ENCODE measurements around the gene PUS10. TPM values are rescaled to one million over a fixed set of nuclear protein-coding genes. Genes with fewer than 3 reads are reported as not detected.

PUS10 gene
- total and polyA plus RNA-seq, 11 donors, result 1.9 to 6.5 (median 4.4) TPM

- Histone ChIP-seq H3K27me3 (no peaks in the 10 kb centered on the region), H3K4me1 (peaks cover 0 to 6% (median 0%) of the 10 kb centered on the region in 12 donors), H3K9me3 (no peaks in the 10 kb centered on the region), H3K4me3 (no peak overlapping the region), H3K36me3 (no peaks in the 10 kb centered on the region), H3K27ac (no peak overlapping the region)
- ATAC-seq (no peak), DNase-seq (no peak)
- intact Hi-C loops (cut with DNase I), result no loop called here
- WGBS, 4 donors, result 89 to 95% (median 92%) methylated on average over 3 of the region's 3 CpGs
- TF ChIP-seq, protein P1, sequence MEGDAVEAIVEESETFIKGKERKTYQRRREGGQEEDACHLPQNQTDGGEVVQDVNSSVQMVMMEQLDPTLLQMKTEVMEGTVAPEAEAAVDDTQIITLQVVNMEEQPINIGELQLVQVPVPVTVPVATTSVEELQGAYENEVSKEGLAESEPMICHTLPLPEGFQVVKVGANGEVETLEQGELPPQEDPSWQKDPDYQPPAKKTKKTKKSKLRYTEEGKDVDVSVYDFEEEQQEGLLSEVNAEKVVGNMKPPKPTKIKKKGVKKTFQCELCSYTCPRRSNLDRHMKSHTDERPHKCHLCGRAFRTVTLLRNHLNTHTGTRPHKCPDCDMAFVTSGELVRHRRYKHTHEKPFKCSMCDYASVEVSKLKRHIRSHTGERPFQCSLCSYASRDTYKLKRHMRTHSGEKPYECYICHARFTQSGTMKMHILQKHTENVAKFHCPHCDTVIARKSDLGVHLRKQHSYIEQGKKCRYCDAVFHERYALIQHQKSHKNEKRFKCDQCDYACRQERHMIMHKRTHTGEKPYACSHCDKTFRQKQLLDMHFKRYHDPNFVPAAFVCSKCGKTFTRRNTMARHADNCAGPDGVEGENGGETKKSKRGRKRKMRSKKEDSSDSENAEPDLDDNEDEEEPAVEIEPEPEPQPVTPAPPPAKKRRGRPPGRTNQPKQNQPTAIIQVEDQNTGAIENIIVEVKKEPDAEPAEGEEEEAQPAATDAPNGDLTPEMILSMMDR (IDR thresholded peaks at IDR 0.05), result no peak
- TF ChIP-seq POLR2A (IDR thresholded peaks at IDR 0.05), result no peak
Measured at GRCh38 chr2:60976256-60976850, 41.7 kb downstream of the PUS10 start.

- intact Hi-C loops (cut with DNase I), result no loop called here
- H3K9me3 ChIP-seq, result no peaks in the 10 kb centered on the region
- no peaks in the 10 kb centered on the region for H3K36me3 ChIP-seq
- peaks cover 0 to 7% (median 0%) of the 10 kb centered on the region in 12 donors for H3K4me1 ChIP-seq
- H3K27ac ChIP-seq, result no peak overlapping the region
- DNase-seq (no peak), ATAC-seq (no peak)
- 91 to 98% (median 97%) methylated on average over 10 to 16 of the region's 16 CpGs for WGBS, 4 donors
- TF ChIP-seq, protein P1 (IDR thresholded peaks at IDR 0.05), result no peak
- TF ChIP-seq POLR2A (IDR thresholded peaks at IDR 0.05), result no peak
- no peaks in the 10 kb centered on the region for H3K27me3 ChIP-seq
- no peak overlapping the region for H3K4me3 ChIP-seq
Measured at GRCh38 chr2:60974652-60975051, 43.4 kb downstream of the PUS10 start.

GRCh38 chr2:60973705-60974104 is 44.4 kb downstream of the PUS10 start:
- TF ChIP-seq, protein P1 (IDR thresholded peaks at IDR 0.05), result no peak
- no peak for TF ChIP-seq POLR2A (IDR thresholded peaks at IDR 0.05)
- intact Hi-C loops (cut with DNase I), result no loop called here
- Histone ChIP-seq H3K27ac (no peak overlapping the region), H3K27me3 (no peaks in the 10 kb centered on the region), H3K9me3 (no peaks in the 10 kb centered on the region), H3K36me3 (no peaks in the 10 kb centered on the region), H3K4me3 (no peak overlapping the region), H3K4me1 (peaks cover 0 to 5% (median 0%) of the 10 kb centered on the region in 12 donors)
- 70 to 83% (median 81%) methylated on average over 4 to 5 of the region's 5 CpGs for WGBS, 4 donors
- ATAC-seq (no peak), DNase-seq (no peak)

GRCh38 chr2:60972889-60973656 is 45.0 kb downstream of the PUS10 start:
- no peaks in the 10 kb centered on the region for H3K36me3 ChIP-seq
- H3K27me3 ChIP-seq, result no peaks in the 10 kb centered on the region
- no peak overlapping the region for H3K4me3 ChIP-seq
- H3K9me3 ChIP-seq, result no peaks in the 10 kb centered on the region
- intact Hi-C loops (cut with DNase I), result no loop called here
- H3K4me1 ChIP-seq, result peaks cover 0 to 5% (median 0%) of the 10 kb centered on the region in 12 donors
- H3K27ac ChIP-seq, result no peak overlapping the region
- TF ChIP-seq, protein P1 (IDR thresholded peaks at IDR 0.05), result no peak
- no peak for TF ChIP-seq POLR2A (IDR thresholded peaks at IDR 0.05)
- WGBS, 4 donors, result 86 to 96% (median 95%) methylated on average over 7 to 32 of the region's 32 CpGs
- peak in 1 of 4 donors; percentile 29 for ATAC-seq
- DNase-seq, result no peak
